Stimulated activated CD8-positive, alpha-beta memory T cell treated with anti-CD3 and anti-CD28 coated beads, Interleukin-12 subunit alpha, Interleukin-12 subunit beta, amount 100 ng/mL, for 1 hour (primary cell): ENCODE results near the gene PEF1.

Experiments
- DNase-seq: peaks from one replicate; pipeline ENCODE4 v3.0.0-alpha.2; 2020; ENCODE audit warnings: low read depth

Gene PEF1

GRCh38 chr1:31584869-31585735, 59.6 kb downstream of the PEF1 start:
- no peak for DNase-seq

GRCh38 chr1:31583995-31584868, 60.4 kb downstream of the PEF1 start:
- no peak for DNase-seq

- DNase-seq, result no peak
Observed at GRCh38 chr1:31583082-31583994, 61.3 kb downstream of the PEF1 start.

GRCh38 chr1:31581821-31582810, 62.6 kb downstream of the PEF1 start:
- no peak for DNase-seq

- DNase-seq, result no peak
Observed at GRCh38 chr1:31580891-31581603, 63.6 kb downstream of the PEF1 start.

- DNase-seq, result no peak
Observed at GRCh38 chr1:31580513-31580870, 64.2 kb downstream of the PEF1 start.
